ENCODE results near the gene GNAS. TPM values are rescaled to one million over a fixed set of nuclear protein-coding genes. Genes with fewer than 3 reads are reported as not detected.
"Not testable (repeated sequence)": the region's sequence is repeated elsewhere in the genome, so short reads cannot be mapped to it uniquely, and the experiment has no call there.

Gene GNAS
- polyA plus RNA-seq, 4 donors, result 1,952 to 2,271 (median 2,027) TPM

DNA sequence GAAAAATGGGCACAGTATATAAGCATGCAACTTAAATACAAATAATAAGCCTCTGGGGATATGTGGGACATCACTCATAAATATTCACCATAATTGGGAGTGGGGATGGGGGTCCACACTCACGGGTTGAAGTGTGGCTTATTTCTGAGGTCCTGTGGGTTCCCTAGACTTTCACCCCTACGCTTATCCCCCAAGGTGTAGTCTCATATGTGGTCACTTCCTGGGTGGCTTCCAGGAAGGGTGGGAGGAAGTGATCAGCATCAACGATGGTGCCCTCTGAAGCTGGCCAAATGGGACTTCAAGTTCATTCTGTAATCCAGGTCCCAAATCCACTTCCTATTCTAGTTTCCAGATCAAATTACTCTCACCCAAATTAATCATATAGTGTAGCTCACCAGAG lies 59.5 kb downstream of the GNAS start:
- no peak for DNase-seq (ENCODE audit: low read depth in 4 of 4, low spot score in 3 of 4)

DNA sequence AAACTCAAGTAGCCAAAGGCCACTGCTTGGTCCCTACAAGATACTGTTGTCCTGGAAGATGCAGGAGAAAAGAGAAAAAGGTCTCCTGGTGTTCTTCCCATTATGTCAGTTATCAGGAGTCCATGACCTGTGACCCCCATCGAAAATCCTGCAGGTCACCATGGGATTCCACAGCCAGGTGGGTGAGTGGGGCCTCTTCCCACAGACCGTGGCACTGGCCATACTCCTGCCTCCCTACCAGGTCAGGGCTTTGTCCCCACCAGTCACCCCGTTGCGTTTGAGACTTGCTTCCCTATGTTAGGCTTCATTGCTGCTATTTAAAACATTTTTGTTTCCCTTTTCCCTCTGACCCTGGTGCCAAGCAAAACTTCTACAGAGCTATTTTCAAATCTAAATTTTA lies 60.6 kb downstream of the GNAS start:
- no peak for DNase-seq (ENCODE audit: low read depth in 4 of 4, low spot score in 3 of 4)

DNA sequence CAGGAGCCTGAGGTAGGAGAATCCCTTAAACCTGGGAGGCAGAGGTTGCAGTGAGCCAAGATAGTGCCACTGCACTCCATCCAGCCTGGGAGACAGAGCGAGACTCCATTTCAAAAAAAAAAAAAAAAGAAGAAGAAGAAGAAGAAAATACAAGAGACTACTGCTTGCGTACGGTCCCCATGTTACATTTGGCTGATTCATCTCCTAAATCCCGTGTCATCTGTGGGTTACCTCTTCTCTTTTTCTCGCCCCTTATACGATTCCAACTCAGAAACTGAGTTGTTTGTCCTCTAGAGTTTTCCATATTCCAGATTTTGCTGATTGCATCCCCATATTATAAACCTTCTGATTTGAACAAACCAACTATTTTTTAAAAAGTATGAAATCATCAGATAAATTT lies 66.1 kb downstream of the GNAS start:
- DNase-seq (ENCODE audit: low read depth in 4 of 4, low spot score in 3 of 4), result no peak

DNA sequence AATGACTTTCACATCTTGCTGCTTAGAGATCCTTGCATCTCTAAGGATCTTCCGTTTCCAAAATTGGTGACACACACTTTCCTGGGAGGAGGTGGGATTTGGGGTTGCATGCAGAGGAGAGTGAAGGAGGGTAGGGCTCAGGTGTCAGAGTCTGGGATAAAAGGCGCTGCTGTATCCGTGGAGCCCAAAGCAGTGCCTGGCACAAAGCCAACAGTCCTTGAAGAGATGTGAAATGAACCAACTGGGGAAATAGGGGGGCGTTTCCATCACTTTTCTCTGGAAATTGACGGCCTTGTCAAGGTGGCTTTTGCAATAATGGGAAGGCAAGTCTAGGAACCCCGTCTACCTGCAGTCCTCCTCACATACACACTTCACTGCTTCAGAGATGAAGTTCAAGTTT lies 69.0 kb downstream of the GNAS start:
- DNase-seq (ENCODE audit: low read depth in 4 of 4, low spot score in 3 of 4), result no peak

DNA sequence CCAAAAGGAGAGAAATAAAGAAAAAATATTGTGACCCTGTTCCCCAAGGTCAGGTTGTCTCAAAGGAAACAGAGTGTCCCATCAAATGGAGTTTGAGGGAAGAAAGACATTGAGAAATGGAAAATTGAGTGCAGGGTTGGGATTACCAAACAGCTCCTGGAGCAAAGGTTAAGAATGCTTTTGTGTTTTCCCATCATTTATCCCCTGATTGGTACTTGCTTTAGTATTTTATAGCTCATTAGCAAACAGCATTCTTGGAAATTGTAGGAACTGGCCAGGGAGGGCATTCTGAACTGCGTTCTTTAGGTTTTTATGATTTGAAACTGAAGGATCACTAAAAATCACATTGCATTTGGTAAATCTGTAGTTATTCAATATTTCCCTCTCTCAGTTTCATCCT lies 69.5 kb downstream of the GNAS start:
- DNase-seq (ENCODE audit: low read depth in 4 of 4, low spot score in 3 of 4), result no peak

DNA sequence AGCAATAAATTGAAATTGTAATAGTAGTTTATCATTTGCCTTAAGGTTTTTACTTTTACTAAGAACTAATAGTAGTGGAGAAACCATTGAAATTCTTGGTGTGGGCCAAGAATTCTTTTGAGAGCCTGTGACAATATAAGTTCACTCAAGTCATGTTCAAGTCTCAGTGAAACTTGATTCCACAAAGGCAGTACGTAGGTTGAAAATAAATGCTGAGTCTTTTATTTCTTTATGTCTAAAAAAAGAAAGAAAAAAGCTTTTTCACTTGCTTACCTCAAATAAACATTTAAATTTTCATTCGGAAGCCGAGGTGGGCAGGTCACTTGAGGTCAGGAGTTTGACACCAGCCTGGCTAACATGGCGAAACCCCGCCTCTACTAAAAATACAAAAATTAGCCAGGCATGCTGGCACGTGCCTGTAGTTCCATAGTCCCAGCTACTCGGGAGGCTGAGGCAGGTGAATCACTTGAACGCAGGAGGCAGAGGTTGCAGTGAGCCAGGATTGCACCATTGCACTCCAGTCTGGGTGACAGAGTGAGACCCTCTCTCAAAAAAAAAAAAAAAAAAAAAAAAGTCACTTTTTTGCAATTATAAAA lies 70.7 kb downstream of the GNAS start:
- DNase-seq (ENCODE audit: low read depth in 4 of 4, low spot score in 3 of 4), result no peak

DNA sequence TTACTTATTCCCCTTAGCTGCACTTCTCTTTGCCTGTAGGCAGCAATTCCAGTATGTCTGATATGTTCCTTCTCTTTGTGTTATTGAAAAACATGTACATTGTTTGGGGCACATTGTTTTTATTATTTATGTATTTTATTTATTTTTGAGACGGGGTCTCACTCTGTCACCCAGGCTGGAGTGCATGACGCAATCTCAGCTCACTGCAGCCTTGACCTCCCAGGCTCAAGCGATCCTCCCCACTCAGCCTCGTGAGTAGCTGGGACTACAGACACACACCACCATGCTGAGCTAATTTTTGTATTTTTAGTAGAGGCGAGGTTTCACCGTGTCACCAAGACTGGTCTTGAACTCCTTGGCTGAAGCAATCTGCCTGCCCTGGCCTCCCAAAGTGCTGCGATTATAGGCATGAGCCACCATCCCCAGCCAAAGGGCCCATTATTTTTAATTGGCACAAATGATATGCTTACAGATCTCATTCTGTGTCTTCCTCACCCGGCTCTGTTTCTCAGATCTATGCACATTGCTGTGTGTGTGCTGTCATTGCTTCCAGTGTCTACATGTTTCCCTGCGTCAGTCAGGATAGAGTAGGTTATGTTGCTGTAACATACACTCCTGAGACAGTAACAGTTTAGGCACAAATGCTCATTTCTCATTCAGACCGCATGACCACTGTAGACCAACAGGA lies 74.4 kb downstream of the GNAS start:
- no peak for DNase-seq (ENCODE audit: low read depth in 4 of 4, low spot score in 3 of 4)

DNA sequence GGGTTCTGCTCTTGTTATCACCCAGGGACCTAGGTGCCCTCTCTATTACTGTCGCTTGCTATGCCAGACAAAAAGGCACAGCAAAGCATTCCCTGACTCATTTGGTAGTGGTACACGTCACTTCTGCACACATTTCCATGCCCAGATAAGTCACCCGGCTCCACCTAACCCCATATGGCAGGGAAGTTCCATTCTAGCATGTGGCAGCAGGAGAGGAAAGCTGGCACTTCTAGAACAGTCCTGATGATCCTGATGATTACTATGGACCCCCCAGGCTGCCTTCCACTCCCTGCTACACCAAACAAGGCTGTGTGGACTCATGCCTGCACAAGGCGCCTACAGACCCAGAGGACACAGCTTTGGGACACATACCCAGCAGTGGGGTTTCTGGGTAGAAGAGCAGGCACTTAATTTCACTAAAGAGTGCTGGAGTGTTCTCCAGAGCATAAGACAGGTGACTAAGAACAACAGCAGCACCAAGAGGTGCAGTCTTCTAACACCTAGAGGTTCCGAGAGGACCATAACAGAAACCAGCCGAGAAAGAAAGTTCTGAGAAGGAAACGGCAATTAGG lies 75.1 kb downstream of the GNAS start:
- DNase-seq (ENCODE audit: low read depth in 4 of 4, low spot score in 3 of 4), result no peak

DNA sequence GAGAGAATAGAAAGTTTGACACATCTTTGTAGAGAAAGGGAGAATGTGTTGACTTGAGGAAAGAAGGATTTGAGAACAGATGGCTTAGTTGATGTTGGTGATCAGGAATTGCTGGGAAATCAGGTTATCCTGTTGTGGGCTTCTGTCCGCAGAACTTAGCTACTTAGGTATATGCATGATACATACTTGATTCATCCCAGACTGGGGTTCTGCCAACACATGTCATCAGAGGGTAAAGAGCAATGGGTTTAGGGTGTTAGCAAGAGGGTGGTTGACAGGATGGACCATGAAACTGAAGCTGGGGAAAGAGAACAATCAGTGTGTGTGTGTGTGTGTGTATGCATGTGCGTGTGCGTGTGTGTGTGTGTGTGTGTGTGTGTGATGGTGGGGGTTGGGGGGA lies 78.0 kb downstream of the GNAS start:
- DNase-seq (ENCODE audit: low read depth in 4 of 4, low spot score in 3 of 4), result no peak

DNA sequence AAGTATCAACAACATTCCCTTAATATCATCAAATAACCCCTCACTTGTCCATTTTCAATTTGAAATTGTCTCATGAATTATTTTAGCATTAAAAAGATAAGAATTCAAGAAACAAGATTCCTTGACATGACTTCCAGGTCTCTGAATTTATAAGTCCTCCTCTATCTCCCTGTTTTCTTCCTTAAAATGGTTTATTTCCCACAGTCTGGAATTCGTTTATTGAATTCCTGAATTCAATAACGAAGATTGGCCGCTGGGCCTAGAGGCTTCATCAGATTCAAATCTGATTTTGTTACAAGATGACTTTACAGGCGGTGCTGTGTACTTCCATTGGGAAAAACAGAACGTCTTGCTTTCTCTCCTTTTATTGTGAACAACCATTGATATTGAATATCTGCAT lies 79.7 kb downstream of the GNAS start:
- no peak for DNase-seq (ENCODE audit: low read depth in 4 of 4, low spot score in 3 of 4)

DNA sequence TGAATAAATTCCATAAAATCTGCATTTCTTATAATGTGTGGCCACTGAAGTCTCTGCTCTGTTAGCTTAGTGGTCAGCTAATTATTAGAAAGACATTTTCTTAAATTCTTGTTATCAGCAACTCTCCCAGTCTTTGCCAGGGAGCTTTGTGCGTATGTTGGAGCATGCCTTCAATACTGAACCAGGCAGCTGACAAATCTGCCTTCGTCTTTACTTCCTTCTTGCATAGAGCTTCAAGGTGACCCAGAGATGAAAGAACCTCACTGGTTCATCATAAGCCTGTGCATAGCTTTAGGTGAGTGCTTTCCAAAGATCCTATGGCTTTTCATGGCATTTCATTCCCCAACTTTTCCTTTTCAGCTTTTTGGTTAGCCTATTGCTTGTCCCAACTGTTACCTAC lies 85.6 kb downstream of the GNAS start:
- no peak for DNase-seq (ENCODE audit: low read depth in 4 of 4, low spot score in 3 of 4)

DNA sequence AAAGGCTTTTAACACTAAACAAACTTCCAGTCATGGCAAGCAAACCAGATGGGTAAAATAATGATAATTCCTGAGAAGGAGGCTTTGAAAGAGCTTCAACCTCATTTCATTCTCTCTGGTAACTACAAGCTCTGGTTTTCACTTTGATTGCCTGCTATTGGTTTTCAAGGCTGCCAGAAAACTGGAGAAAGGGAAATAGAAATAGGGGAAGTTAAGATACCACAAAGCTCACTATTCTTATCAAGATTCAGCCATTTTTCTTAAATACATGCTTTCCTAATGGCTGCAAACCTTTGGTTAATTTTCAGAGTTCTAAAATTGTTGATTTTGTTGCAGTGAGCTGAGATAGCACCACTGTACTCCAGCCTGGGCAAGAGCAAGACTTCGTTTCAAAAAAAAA lies 86.0 kb downstream of the GNAS start:
- DNase-seq (ENCODE audit: low read depth in 4 of 4, low spot score in 3 of 4), result no peak

DNA sequence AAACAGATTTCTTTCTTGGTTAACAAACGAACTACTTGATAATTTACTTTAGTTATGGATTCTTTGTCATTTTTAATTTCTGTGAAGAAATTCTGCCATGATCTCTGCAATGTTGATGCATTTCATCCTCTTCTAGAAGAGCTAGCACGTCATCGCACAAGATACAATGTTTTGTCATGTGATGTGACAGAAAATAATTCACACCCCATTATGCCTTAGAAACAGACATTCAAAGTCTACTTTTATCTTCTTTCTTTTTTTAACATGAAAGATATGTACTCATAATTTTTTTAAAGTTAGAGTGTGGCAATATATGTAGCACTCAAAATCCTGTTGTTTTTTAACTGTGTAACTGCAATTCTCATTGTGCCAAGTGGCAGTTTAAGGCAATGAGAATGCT lies 89.0 kb downstream of the GNAS start:
- DNase-seq (ENCODE audit: low read depth in 4 of 4, low spot score in 3 of 4), result no peak

DNA sequence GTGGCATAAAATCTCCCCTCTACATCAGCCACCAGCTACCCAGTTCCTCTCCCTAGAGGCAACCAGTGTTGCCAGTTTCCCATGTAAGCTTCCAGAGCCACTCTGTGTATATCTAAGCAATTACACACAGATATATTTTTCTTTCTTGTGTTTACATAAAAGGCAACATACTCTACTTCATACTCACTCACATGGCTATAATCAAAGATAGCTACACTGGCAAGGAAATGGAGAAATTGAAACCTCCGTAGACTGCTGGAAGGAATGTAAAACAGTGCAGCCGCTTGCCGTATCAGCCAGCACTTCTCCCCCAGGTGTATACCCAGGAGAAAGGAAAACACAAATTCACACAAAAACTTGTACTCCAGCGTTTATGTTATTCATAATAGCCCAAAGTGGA lies 90.0 kb downstream of the GNAS start:
- DNase-seq (ENCODE audit: low read depth in 4 of 4, low spot score in 3 of 4), result no peak

DNA sequence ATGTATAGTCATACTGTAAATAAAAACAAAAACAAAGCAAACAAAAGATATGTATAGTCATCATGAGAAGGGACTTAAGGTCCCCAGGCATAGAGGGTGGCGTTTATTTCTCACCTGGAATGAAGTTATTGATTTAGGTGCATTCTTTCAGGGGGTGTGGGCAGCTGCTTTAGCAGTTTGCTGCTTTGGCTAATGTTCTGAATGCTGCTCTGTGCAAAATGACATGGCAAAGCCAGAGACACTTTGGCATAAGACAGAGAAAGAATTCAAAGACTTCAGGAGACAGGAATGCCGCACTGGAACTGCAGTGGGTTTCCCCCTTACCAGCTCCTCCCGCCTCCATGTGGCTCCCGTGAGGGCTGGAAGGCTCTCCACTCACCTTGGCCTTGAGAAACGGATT lies 92.1 kb downstream of the GNAS start:
- DNase-seq (ENCODE audit: low read depth in 4 of 4, low spot score in 3 of 4), result no peak

DNA sequence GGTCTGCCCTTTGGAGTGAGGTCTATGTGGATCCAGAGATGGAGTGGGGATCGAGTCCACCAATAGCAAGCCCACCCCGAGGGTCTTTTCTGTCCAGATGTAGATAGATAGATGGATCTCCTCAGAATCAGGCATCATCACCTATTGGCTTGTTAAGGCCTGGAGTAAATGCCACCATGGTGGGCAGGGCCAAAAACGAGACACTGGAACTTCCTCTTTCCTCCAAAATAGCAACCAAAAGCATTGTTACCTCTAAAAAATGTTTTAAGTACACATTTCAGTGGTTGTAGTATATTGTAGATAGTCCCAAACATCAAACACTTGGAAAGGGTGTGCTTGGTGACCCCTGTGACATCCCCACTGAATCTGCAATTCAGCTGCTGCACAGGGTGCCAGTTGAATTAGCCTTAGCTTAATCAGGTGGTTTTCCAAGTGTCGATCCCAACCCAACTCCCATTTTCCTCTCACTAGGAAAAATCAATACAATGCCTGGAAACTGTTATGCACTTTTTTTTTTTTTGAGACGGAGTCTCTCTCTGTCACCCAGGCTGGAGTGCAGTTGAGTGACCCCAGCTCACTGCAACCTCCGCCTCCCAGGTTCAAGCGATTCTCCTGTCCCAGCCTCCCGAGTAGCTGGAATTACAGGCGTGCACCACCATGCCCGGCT lies 93.6 kb downstream of the GNAS start:
- no peak for DNase-seq (ENCODE audit: low read depth in 4 of 4, low spot score in 3 of 4)

DNA sequence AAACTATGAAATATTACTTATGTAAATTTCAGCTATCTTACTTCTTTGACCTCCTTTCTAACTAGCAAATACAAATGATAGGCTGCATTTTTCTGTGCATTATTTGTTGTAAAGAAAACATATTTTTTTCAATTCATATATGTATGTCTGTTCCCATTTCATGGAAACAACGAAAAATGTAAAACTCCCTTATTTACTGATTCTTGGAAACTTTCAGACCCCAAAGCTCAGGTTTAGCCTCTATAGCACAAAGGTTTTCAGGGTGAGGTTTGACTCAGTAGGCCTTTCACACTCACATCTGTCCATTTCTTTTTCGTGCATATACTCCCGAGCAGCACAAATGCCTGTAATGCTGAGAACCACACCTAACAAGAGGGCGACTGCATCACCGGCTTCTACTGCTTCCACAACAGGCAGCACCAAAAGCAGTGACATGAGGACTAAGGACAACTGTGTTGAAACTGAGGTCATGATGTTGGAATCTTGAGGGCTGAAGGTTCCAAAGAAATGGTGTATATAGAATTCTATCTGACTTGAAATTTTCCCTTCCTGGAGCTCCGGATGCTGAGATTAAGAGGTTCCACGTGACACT lies 95.4 kb downstream of the GNAS start:
- DNase-seq (ENCODE audit: low read depth in 4 of 4, low spot score in 3 of 4), result not testable (repeated sequence)

DNA sequence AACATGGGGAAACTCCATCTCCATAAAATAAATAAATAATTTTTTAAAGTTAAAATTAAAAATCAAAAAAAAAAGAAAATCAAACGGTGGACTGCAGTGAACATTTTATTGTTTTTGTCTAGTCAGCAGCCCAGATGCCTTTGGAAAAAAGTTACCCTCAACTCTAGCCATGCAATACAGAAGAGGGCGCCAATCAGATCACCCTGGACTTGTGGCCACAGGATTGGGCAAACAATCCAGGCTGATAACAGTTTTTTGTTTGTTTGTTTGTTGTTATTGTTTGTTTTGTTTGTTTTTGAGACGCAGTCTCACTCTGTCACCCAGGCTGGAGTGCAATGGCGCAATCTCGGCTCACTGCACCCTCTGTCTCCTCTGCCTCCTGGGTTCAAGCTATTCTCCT lies 98.1 kb downstream of the GNAS start:
- DNase-seq (ENCODE audit: low read depth in 4 of 4, low spot score in 3 of 4), result no peak

DNA sequence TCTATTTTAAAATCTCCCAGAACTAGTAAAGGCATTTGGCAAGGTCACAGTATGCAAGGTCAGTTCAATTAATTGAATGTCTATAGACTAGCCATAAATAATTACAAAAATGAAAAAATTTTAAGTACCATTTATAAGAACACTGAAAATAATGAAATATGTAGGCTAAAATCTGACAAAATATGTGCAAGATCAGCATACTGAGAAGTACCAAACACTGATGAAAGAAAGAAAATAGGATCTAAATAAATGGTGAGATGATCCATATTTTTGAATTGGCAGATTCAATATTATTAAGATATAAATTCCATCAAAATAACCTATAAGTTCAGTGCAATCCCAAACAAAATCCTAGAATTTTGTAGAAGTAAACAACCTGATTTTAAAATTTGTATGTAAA lies 100.5 kb downstream of the GNAS start:
- DNase-seq (ENCODE audit: low read depth in 4 of 4, low spot score in 3 of 4), result no peak

DNA sequence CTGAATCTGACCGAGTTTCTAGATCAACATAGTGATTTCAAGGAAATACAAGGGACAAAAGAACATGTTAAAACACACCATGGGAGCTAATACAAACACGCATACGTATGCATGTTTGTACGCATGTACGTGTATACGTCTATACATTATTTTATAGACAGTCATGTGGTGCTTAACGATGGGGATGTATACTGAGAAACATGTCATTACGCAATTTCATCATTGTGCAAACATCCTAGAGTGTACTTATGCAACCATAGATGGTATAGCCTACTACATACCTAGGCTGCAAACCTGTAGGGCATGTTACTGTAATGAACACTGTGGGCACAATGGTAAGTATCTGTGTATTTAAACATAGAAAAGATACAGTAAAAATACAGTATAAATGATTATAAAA lies 103.6 kb downstream of the GNAS start:
- no peak for DNase-seq (ENCODE audit: low read depth in 4 of 4, low spot score in 3 of 4)

DNA sequence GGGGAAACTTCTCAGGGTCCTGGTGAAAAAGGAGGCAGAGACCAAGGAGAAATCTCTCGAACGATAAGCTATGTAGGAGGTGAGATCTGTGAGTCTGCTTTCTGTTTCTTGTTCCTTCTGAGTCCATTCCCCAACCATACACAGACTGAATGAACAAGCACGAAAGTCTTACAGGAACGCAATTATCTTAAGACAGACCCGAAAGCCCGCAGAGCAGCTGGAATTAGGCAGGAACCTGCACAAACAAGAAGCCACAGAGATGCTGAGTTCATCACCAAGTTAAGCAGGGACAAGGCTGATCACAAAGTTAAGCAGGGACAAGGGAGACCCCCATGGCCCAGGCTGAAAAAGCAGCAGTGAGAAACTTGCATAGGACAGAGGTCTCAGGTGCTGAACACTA lies 107.1 kb downstream of the GNAS start:
- no peak for DNase-seq (ENCODE audit: low read depth in 4 of 4, low spot score in 3 of 4)
